Measurements from ENCODE around the gene RHOC. TPM values are rescaled to one million over a fixed set of nuclear protein-coding genes. Genes with fewer than 3 reads are reported as not detected.
A peak's percentile ranks its signal among the peaks of the same experiment; 100 is the strongest.

The RHOC gene
- total RNA-seq, 1 experiment from 2014 or later: 506 TPM

DNA sequence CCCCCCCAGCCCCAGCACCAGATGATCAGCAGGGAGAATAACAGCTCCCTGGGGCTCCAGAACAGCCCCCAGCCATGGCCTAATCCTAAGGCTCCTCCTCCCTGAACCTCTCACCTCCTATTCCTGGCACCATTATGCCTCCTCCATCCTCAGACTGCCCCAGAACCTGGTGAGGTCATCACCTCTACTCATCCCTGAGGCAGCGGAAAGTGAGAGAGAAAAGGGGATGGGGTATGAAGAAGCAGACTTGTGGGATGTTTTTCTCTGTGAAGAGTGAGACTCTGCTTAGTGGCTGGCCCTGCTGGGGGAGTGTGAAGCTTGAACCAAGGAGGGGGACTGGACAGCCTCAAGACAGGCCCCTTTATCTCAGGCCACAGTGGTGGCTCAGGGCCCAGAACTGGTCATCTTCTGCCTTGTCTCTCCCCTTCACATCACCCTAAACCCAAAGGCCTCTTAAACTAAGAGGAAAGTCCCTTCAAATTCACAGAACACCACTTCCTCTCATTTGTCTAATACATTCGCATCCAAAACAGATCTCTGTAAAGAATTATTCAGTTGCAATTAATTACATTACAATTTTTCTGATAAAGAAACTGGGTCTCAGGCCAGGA lies 10.4 kb upstream of the RHOC start:
- DNase-seq (ENCODE audit: low read depth): no peak

DNA sequence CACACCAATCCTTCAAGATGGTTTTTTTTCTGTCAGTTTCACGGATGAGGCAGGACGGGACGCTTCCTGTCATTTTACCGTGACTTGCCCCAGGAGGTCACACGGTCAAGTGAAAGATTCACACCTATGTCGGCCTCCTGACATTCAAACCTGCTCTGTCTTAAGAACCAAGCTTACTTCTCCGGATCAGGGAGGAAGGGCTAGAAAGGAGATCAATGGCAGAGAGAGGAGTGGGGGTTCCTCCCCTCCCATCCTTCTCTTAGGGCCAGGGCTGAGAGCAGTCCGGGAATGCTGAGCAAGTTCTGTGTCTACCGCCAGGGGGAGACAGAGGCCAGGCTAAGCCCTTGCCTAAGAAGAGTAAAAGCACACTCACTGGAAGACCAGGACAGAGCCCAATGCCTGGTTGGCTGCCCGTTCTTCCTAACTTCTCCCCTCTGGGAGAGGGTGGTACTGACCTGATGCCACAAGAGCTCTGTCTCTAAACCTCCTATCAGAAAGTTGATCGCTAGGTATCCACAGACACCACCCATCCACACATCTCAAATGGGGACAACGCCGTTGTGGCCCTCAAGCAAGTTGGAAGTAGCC lies 9.3 kb upstream of the RHOC start:
- peak; percentile 89 for DNase-seq (ENCODE audit: low read depth)

DNA sequence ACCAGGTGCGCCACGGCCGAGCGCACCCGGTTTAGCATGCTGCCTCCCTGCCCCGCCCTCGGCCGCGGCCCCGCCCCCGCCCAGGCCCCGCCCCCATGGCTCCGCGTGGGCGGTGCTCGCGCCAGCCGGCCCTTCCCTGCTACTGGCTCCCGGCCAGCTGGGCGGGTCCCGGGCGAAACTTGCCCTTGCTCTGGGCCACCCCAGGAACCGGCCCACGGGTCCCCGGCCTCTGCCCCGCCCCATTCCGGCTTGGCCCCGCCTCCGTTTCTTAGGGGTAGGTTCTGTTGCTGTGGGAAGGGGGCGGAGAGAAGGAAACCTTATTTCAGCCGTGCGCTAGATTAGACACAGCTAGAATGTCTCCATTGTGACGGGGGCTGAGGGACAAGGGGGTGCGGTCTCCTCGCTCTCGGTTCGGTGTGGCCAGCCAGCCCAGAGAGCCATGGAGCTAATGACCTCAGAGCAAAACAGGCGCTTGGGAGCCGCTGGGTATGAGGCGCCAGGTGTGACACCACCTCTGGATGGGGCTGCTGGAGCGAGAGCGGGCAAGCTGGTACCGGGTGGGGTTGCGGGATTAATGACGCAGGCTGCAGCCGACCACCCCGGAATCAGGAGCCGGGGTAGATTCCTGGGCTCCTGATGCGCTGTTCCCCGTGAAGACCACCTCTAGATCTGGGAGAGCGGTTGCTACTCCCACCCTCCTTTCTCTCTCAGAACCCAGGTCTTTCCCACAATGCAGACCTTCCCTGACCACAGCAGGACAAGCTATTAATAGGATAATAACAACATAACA lies 8.5 kb upstream of the RHOC start, which contains the start of gene PPM1J:
TSS of gene PPM1J (minus strand) at position 69 of the 790 bp plus-strand sequence. CDS start at position 38, 31 bp downstream.
- peak; percentile 92 for DNase-seq (ENCODE audit: low read depth)

DNA sequence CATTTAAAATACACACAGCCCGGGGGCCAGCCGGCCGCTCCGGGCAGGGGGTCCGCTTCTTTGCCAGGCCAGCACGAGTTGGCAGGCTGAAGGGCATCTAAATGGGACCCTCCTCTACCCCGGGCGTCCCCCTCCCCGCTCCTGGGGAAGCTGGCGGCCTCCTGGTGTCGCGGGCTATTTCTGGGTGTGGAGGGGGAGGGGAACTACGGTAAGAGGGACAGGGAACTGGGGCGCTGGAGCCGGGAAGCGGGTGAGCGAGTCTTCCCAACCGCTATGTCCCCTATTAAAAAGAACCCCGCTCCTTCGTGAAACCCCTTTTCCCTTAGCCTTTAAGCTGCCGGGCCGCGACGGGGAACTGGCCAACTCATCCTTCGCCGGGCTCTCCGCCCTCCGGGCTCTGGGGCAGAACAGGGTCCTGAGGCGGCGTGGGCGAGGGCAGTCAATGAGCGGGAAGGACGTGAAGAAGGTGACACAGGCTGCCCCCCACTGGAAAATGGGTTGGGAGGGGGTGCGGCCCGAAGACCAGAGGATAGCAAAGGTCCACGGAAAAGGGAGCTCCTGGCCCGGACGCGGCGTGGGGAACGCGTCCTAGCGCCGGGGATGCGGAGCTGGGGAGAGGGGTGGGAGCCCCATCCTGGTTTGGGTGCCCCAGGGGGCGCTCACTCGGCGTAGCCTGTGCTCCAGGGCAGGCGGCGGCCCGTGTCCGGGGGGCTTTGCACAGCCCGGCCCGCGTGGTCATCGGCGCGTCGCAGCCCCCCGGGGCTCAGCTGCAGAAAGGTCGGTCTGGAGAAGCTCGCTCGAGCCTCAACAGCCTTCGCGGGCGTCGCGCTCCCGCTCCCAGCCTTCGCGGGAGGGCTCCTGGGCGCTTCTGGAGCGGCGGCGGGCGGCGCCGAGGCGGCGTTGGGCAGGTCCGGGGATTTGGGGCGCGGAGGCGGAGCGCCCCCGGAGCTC lies 7.7 kb upstream of the RHOC start:
- DNase-seq (ENCODE audit: low read depth): peak; percentile 26

DNA sequence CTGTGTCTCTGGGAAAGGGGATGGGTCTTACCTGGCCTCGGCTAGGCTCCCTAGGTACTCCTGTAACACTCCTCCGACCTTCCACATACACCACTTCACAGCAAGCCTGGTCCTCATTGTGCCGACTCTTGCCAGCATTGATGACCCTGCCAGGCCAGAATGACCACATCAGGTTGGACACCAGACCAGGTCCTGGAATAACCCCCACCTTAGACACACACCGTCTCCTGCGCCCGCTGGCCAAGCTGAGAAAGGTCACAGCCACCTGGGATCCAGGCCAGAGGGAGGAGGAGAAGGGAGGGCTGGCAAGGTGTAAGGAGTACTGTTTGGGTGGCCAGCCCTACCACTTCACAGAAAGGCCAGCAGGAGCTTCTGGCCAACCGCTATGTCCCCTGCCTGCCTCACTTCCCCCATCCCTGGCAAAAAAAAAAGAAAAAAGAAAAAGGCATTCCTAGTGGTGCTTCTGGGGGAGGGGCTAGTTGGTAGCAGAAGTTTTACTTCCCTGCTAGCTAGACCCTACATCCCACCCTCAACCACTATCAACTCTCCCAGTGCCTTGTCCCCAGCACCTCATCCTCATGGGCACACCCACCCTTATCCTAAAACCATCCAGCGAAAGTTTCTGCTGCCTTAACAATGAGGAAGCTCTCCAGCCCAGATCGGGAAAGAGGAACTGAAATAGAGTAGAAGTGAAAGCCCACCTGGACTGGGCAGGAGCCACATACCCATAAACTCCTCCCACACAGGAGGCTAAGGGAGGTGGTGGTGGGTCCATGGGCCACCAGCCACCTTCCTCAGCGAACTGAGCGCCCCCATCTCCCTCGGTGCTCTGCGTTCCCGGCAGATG lies 6.8 kb upstream of the RHOC start:
- no peak for DNase-seq (ENCODE audit: low read depth)

DNA sequence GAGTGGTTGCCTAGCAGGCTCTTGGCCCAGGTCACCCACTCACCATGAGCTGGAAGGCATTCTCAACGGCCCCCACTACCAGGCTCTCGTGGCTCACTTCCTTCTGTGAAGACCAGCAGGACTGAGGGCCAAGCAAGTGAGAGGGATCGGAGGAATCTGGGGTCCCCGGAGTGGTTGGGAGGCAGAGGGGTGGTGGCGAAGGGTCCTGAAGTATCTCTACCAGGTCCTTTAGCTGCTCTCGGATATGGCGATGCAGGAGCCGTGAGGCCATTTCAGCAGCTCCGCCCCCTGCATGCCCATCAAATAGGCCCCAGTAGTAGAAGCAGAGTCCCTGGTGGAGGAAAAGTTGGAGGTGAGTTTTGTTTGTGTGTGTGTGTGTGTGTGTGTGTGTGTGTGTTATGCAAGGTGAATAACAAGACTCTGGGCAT lies 5.8 kb upstream of the RHOC start:
- no peak for DNase-seq (ENCODE audit: low read depth)

DNA sequence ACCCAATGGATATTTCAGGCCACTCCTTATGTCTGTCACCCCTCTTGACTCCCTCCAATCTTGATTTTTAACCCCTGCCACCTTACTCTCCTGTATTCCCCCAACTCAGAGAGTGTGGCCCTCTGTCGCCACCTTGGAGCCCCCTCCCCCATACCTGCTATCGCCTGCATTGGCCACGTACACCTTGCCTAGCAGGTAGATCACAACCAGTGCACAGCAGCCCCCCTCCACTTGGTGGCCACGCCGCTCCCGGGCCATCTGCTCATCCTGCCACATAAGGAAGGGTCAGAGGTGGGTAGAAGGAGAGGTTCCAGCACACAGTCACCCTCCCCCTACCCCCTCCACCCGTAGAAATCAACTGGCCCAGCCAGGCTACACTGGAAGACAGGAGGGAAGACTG lies 5.3 kb upstream of the RHOC start:
- no peak for DNase-seq (ENCODE audit: low read depth)

DNA sequence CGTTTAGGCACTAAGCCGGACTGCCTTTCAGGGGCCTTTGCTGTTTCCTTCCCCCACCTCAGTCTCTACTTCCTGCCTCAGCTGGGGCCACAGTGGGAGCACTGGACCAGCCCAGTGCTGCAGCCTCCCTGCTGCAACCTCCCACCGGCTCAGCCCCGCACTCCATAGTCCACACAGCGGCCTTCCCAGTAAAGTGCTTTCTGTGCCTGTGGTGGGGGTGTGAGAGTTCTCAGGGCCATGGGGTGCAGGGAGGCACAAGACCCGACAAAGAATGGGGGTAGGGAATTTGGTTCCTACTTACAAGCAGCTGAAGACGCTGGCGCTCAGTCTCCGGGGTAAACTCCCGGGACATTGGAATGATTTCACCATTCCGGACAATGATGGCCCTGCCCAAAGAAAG lies 4.7 kb upstream of the RHOC start:
- no peak for DNase-seq (ENCODE audit: low read depth)

DNA sequence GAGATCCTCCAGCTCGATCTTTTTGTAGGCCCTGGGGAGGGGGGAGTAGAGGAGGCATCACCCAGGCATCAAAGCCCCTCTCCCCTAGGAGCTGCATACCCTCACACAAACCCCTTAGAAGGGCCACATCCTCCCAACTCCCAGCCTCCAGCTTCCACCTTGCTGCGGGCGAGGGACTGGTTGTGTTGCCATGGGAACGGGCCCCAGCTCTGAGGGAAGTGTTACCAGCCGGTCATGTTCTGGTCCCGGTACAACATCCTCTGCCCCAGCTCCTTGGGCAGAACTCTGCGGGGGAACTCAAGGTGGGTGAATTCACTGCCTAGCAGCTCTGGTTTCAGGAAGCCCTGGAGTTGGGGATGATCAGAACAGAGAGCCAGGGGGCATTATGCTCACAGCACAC lies 4.1 kb upstream of the RHOC start:
- no peak for DNase-seq (ENCODE audit: low read depth)

DNA sequence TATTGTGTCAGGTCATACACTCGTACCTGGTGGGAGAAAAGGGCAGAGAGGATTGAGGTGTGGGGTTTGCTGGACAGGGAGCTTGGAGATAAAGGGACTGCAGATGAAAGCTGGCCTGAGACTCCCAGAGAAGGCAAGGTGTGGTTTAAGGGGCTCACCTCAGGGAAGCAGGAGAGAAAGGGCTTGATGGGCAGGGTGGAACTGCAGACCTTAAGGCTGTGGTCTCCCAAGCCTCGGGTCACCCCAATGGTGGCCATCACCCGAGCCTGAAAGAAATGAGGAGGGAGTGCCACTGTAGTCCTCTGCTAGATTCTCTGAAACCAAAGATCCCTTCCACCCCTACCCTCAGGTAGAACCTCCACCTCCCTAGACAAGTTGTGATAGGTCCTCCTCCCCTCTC lies 3.7 kb upstream of the RHOC start:
- DNase-seq (ENCODE audit: low read depth): no peak

DNA sequence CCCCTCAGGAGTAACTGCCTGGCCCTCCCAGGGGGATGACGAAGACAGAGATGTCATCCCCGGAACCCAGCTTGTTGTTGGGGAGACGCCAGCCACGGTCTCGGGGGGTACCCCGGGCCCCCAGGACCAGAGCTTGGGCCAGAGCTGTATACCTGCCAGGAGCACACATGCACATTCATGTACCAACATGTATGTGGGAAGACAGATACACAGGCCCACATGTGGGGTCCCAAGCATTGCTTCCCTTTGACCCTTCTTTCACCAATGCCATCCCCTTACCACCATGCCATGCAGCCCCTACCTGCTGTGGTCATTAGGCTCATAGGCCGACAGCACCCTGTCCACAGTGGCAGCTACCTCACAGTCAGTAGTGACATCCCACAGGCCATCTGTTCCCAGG lies 3.2 kb upstream of the RHOC start:
- DNase-seq (ENCODE audit: low read depth): no peak

DNA sequence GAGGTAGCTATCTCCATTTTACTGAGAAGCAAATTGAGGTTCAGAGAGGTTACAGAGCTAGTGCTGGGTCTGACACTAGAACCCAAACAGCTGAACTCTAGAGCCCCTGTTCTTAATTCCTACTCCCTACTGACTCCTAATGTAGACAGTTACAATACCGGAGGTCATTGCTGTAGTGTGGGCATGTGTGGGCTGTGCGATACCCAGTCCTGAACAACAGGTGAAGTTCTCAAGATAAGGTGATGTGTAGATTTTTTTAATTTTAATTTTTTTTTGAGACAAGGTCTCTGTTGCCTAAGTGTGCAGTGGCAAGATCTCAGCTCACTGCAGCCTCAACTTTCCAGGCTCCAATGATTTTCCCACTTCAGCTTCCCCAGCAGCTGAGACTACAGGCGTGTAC lies 1.6 kb upstream of the RHOC start:
- DNase-seq (ENCODE audit: low read depth): no peak

DNA sequence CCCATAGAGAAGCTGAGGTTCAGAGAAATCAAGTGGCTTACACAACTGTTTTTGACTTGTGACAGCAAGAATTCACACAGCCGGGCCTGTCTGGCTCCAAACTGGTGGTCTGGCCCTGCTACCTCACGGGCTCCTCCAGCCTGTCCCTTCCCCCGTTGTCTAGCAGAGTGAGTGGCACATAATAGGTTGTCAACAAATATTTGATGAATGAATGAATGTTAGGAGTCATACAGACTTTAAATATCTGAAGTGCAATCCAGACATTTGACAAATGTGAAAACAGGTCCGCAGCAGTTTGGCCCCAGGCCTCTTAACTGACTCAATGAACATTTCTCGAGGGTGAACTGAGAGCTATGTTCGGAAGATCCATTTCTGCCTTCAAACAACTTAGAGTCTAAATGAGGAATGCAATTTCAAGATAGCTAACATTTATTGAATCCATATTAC lies 1.1 kb upstream of the RHOC start:
- no peak for DNase-seq (ENCODE audit: low read depth)

DNA sequence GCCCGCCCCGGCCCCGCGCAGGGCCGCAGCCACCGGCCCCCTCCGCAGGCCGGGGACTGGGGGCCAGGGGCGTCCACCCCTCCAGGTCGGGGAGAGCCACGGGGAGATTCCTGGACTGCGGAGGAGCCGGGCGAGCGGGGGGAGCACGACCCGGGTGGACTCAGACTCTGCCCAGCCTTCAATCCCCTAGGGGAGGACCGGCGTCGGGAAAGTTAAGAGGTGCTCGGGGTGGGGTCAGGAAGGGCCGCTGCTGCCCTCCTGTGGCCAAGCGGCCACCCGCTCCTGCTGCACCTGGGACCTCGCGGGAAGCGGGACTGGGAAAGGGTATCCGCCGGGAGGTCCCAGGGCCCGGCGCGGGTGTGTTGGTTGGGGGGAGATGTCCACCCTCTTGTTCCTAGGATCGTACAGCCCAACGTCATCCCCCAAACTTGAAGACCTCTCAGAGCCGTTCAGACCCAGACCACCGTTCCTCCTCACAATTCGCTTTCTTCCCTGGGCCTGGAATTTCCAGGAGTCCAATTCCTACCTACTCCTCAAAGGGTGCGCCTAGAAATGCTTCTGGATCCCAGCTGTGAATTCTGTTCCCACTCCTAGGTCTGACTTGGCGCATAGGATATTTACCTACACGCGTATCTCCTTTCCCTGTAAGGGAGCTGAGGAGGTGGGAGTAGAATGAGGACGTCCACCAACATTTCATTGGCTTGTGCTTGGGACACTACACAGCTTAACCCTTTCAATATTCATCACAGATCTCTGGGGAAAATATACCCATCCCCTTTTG lies 484 bp upstream of the RHOC start:
- peak; percentile 90 for DNase-seq (ENCODE audit: low read depth)

DNA sequence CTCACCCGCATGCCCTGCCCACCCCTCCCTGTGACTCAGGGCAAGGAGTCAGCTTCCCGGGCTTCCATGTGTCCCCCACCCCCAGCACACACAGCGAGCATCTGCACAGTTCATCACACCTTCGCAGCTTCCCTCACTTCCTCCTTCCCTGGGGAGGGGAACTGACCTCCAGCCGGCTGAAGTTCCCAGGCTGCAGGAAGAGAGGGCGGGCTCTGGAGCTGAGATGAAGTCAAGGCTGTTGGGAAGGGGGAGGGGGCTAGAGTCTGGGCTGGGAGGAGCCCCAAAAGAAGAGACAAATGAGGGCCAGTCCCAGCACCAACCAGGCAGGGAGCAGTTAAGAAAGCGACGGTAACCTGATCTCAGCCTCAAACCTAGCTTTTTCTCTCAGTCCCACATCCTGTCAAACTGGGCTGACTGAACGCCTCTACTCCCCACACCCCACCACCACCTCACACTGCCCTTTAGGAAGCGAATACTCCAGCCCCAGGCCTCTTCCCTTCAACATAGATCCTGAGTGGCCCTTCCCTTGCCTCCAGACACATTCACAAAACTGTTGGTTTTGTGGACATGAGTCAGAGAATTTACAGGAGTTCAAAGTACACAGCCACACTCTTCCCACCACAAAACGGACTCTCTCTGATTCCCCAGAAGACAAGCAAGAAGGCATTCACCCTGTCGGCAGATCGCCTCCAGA lies 1.8 kb downstream of the RHOC start:
- peak; percentile 99 for DNase-seq (ENCODE audit: low read depth)

DNA sequence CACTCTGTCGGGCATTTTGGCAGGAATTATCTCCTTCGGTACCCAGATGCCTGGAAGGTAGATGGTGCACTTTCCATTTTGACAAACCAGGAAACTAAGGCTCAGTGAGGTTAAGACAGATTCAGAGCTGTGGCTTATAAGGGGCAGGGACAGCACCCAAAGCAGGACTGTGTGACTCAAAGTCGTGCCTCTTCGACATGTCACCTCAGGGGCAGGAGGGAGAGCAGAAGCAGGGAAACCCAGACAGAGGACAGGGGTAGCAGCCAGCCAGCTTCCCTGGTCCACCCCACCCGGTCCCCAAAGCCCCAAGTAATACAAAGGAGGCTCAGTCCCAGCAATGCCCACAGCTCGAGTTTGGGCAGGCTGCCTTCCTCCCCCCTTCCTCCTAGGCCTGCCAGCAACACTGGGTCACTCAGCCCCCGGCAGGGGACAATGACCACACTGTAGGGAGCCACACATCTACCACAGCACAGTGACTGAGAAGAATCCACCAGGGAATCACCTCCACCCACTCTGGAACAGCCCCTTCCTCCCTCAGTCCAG lies 2.5 kb downstream of the RHOC start:
- no peak for DNase-seq (ENCODE audit: low read depth)

DNA sequence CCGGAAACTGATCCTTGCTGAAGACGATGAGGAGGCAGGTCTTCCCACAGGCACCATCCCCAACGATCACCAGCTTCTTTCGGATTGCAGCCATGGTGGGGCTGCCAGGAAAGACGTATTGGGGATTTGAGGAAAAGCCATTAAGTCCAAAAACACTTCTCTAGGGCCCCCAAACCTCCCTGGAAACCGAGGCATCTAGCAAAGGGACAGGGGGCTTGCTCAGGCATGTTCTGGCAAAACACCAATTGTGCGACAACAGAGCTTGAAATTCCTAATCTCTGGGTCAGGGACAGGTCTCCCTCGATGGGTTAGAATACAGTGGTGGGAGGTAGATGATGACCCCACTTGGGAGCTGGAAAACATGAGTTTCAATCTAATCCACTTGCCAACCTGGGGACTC lies 3.2 kb downstream of the RHOC start:
- no peak for DNase-seq (ENCODE audit: low read depth)

DNA sequence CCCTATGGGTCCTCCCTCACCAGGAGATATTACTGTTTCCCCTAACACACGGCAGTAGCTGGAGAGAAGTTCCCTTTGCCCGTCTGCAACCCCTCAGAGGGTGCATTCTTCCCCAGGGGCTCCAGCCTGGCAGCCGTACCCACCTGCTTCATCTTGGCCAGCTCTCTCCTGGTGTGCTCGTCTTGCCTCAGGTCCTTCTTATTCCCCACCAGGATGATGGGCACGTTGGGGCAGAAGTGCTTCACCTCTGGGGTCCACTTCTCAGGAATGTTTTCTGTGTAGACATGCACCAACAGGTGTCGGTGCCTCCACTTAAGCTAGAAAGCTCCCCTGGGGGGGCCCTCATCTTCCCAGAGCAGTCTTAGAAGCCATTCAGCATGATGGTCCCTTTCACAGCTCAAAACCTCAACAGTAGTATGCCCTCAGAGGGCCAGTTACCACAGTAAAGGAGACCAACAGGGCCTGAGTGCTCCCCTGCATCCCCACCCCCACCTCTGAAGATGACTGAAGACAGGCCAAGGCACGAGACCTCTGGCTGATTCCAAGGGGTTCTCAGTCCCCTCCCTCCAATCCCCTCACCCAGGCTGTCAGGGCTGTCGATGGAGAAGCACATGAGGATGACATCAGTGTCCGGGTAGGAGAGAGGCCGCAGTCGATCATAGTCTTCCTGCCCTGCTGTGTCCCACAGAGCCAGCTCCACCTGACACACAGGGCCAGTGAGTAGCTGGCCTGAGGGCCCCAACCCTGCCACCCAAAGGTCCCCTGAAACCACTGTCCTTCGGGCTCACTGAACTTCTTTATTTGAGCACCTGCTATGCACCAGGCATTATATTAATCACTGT lies 4.3 kb downstream of the RHOC start:
- no peak for DNase-seq (ENCODE audit: low read depth)
